ENCODE data around the gene NPTX2.
"Not testable (repeated sequence)": the region's sequence is repeated elsewhere in the genome, so short reads cannot be mapped to it uniquely, and the experiment has no call there.

DNA sequence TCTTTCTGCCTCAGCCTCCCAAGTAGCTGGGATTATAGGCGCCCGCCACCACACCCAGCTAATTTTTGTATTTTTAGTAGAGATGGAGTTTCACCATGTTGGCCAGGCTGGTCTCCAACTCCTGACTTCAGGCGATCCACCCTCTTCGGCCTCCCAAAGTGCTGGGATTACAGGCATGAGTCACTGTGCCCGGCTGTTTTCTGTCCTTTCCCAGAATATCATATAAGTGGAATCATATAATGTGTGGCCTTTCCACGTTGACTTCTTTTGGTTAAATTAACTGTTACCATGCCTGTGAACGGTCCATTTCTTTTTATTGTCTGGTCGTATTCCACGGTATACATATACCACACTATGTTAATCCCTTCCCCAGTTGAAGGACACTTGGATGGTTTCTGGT, 44.4 kb upstream of the NPTX2 start:
- TF ChIP-seq, protein P1, sequence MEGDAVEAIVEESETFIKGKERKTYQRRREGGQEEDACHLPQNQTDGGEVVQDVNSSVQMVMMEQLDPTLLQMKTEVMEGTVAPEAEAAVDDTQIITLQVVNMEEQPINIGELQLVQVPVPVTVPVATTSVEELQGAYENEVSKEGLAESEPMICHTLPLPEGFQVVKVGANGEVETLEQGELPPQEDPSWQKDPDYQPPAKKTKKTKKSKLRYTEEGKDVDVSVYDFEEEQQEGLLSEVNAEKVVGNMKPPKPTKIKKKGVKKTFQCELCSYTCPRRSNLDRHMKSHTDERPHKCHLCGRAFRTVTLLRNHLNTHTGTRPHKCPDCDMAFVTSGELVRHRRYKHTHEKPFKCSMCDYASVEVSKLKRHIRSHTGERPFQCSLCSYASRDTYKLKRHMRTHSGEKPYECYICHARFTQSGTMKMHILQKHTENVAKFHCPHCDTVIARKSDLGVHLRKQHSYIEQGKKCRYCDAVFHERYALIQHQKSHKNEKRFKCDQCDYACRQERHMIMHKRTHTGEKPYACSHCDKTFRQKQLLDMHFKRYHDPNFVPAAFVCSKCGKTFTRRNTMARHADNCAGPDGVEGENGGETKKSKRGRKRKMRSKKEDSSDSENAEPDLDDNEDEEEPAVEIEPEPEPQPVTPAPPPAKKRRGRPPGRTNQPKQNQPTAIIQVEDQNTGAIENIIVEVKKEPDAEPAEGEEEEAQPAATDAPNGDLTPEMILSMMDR (IDR thresholded peaks at IDR 0.05) = not testable (repeated sequence)
- TF ChIP-seq POLR2A, EP300 (IDR thresholded peaks at IDR 0.05): not testable (repeated sequence)

All from suprapubic skin (tissue), 3 donors.